Measurements from ENCODE around the gene MATN3. TPM values are rescaled to one million over a fixed set of nuclear protein-coding genes. Genes with fewer than 3 reads are reported as not detected.
A peak's percentile ranks its signal among the peaks of the same experiment; 100 is the strongest.
"Not testable (repeated sequence)": the region's sequence is repeated elsewhere in the genome, so short reads cannot be mapped to it uniquely, and the experiment has no call there.

The MATN3 gene
- total RNA-seq, 2 experiments from 2014 or later = not detected

DNA sequence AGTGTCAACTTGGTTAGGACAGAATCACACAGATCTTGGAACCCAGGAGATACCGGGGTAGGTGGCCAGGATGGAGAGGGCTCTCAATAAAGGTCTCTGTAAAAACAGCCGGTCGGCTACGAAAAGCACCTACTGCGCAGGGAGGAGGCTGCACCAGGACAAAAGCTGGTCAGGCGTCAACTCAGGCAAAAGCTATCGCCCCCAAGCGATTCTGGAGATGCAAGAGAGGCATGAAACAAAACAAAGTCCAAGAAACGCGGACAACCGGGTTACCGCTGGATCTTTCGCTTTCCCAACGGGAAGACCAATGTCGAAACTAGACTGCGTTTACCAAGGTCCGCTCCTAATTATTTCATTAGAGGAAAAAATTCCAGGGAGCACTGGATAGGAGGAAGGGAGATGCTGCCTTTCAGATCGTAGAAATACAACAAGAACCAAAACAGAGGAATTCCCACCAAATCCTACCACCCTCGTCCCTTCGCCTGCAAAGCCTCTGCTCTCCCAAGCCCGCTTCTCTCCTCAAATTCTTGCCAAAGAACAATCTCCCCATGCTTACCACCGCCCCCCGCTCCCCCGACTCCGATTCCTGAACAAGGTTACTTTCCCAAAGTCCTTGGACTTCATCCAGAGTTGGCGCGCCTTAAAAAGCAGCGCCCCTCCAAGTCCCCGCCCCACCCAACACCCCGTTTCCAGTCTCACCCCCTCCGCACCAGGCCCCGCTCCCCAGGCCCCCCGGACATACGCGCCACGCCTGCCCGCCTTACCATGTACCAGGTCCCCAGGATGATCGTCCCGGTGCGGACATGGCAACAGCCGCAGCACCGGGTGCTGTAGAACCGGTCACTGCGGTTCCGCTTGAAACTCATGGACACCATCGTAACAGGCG, 38.4 kb upstream of the MATN3 start:
- Mint-ChIP-seq H3K27ac (no peak overlapping the region), H3K4me1 (ENCODE audit: low read depth) (peaks cover 28% of the 10 kb centered on the region), H3K9me3 (no peaks in the 10 kb centered on the region), H3K27me3 (peaks cover 7% of the 10 kb centered on the region), H3K36me3 (no peaks in the 10 kb centered on the region), H3K4me3 (no peak overlapping the region)
- peak; percentile 54 for DNase-seq
- intact Hi-C loops (cut with micrococcal nuclease) = loop anchor here (1.0 to 2.0 kb wide), 7 partner anchors 36 to 772 kb away; partner anchors contain the start of genes LDAH, PUM2, TTC32 and WDR35
- POLR2A ChIA-PET = interaction anchor here (1.1 to 1.8 kb wide), 3 partner anchors 36 to 150 kb away, joined by 3 to 5 read pairs (median 5); partner anchors contain the start of genes TTC32 and WDR35
- CTCF ChIA-PET = interaction anchor here (0.6 to 2.2 kb wide), 3 partner anchors 35 to 600 kb away, joined by 4 to 8 read pairs (median 4); partner anchors contain the start of gene HS1BP3

DNA sequence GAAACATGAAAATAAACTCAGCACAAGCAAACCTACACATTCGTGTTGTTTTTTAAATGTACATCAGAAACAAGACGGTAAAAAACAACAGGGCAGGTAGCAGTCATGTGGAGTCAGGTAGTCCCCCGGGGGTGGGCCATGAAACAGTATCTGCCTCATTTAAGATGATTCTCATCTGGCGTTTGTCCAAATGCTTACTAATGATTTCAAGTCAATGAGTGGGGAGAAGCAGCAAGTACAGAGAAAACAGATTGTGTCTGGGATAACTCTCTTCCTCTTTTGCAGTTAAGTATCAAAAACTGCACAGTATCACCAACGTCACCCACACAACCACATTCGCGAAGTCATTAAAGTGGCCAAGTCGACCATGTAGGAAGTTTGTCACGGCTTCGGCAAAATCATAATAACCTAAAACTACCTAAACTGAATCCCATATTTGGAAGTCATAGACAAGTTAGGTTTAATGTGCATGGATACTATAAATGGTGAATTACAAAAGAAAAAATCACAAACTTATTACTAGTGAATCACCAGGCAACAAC, 37.7 kb upstream of the MATN3 start:
- CTCF ChIA-PET = interaction anchor here (2.2 kb wide), 1 partner anchor 34 kb away, joined by 8 read pairs; no protein-coding TSS in a partner anchor
- H3K9me3 Mint-ChIP-seq = no peaks in the 10 kb centered on the region
- H3K27ac Mint-ChIP-seq = no peak overlapping the region
- DNase-seq = peak; percentile 60
- intact Hi-C loops (cut with micrococcal nuclease) = loop anchor here (1.0 to 2.0 kb wide), 3 partner anchors 35 to 773 kb away; partner anchors contain the start of gene LDAH
- no peaks in the 10 kb centered on the region for H3K36me3 Mint-ChIP-seq
- peaks cover 28% of the 10 kb centered on the region for H3K4me1 Mint-ChIP-seq (ENCODE audit: low read depth)
- POLR2A ChIA-PET = no interaction called here
- peaks cover 2% of the 10 kb centered on the region for H3K27me3 Mint-ChIP-seq
- H3K4me3 Mint-ChIP-seq = no peak overlapping the region

- POLR2A ChIA-PET = no interaction called here
- Mint-ChIP-seq H3K27me3 (no peaks in the 10 kb centered on the region), H3K27ac (no peak overlapping the region), H3K4me1 (ENCODE audit: low read depth) (peaks cover 28% of the 10 kb centered on the region), H3K36me3 (no peaks in the 10 kb centered on the region), H3K4me3 (no peak overlapping the region), H3K9me3 (no peaks in the 10 kb centered on the region)
- CTCF ChIA-PET = no interaction called here
- DNase-seq = no peak
- intact Hi-C loops (cut with micrococcal nuclease) = loop anchor here (1.0 to 2.0 kb wide), 3 partner anchors 34 to 773 kb away; partner anchors contain the start of gene LDAH
These were observed 37.2 kb upstream of the MATN3 start for GRCh38 chr2:20049637-20050036.

GRCh38 chr2:20048488-20049448, 36.3 kb upstream of the MATN3 start:
- no peaks in the 10 kb centered on the region for H3K9me3 Mint-ChIP-seq
- CTCF ChIA-PET = interaction anchor here (1.5 kb wide), 1 partner anchor 33 kb away, joined by 4 read pairs; no protein-coding TSS in a partner anchor
- no peak overlapping the region for H3K27ac Mint-ChIP-seq
- DNase-seq = no peak
- H3K4me3 Mint-ChIP-seq = no peak overlapping the region
- H3K36me3 Mint-ChIP-seq = no peaks in the 10 kb centered on the region
- peaks cover 29% of the 10 kb centered on the region for H3K4me1 Mint-ChIP-seq (ENCODE audit: low read depth)
- no peaks in the 10 kb centered on the region for H3K27me3 Mint-ChIP-seq
- intact Hi-C loops (cut with micrococcal nuclease) = no loop called here
- POLR2A ChIA-PET = no interaction called here

- intact Hi-C loops (cut with micrococcal nuclease); H3K9me3 Mint-ChIP-seq; H3K4me3 Mint-ChIP-seq; POLR2A ChIA-PET; CTCF ChIA-PET; DNase-seq; H3K27me3 Mint-ChIP-seq; H3K27ac Mint-ChIP-seq; H3K36me3 Mint-ChIP-seq: not testable (repeated sequence)
- H3K4me1 Mint-ChIP-seq (ENCODE audit: low read depth) = peaks cover 33% of the 10 kb centered on the region
These were observed 33.3 kb upstream of the MATN3 start for GRCh38 chr2:20045712-20046292.

DNA sequence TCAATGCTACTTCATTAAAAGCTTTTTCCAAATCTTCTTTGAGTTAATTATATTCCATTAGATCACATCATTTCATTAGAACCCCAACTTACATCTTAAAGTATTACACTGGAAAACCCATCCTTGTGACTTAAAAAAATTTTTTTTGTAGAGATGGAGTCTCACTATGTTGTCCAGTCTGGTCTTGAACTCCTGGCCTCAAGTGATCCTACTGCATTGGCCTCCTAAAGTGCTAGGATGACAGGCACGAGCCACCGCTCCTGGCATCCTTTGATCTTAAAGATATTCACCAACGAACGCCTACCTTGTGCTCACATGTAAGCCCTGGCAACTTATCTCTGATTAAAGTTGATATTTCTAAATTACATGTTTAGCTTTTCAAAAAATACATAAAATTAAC, 32.3 kb upstream of the MATN3 start:
- peaks cover 8% of the 10 kb centered on the region for H3K36me3 Mint-ChIP-seq
- H3K27me3 Mint-ChIP-seq = no peaks in the 10 kb centered on the region
- H3K27ac Mint-ChIP-seq = no peak overlapping the region
- H3K4me1 Mint-ChIP-seq (ENCODE audit: low read depth) = peaks cover 27% of the 10 kb centered on the region
- ChIA-PET CTCF (interaction anchor here (1.6 kb wide), 1 partner anchor 29 kb away, joined by 13 read pairs; no protein-coding TSS in a partner anchor), POLR2A (no interaction called here)
- intact Hi-C loops (cut with micrococcal nuclease) = no loop called here
- no peaks in the 10 kb centered on the region for H3K9me3 Mint-ChIP-seq
- H3K4me3 Mint-ChIP-seq = no peak overlapping the region
- no peak for DNase-seq

DNA sequence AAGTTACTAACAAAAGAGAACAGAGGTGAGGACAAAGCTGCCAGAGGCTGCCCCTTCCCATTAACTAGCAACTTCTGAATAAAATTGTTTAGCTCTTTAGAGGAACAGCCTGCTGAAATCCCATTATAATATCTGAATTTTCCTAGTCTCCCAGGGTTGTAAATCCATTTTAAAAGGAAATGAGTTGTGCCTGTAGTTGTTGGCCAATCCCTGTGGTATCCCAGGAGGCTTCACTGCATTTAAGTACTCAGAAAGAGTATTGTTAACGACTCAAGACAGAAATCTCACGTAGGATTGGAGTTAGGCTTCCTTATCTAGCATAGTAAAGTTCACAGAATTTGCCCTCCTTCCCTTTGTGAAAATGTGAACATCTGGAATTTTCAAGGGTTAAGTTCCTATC, 30.1 kb upstream of the MATN3 start:
- CTCF ChIA-PET = interaction anchor here (1.2 kb wide), 1 partner anchor 27 kb away, joined by 4 read pairs; no protein-coding TSS in a partner anchor

GRCh38 chr2:20040489-20041172, 28.2 kb upstream of the MATN3 start:
- Mint-ChIP-seq H3K4me1 (ENCODE audit: low read depth) (peaks cover 5% of the 10 kb centered on the region), H3K4me3 (no peak overlapping the region), H3K36me3 (peaks cover 35% of the 10 kb centered on the region), H3K27ac (no peak overlapping the region), H3K9me3 (no peaks in the 10 kb centered on the region), H3K27me3 (no peaks in the 10 kb centered on the region)
- CTCF ChIA-PET = interaction anchor here (0.7 to 1.3 kb wide), 2 partner anchors 25 kb away, joined by 3 to 7 read pairs; no protein-coding TSS in a partner anchor
- POLR2A ChIA-PET = no interaction called here
- DNase-seq = no peak
- intact Hi-C loops (cut with micrococcal nuclease) = no loop called here

More for the DNA sequence above, 30.1 kb upstream of the MATN3 start:
- Mint-ChIP-seq H3K27ac (no peak overlapping the region), H3K27me3 (no peaks in the 10 kb centered on the region), H3K36me3 (peaks cover 19% of the 10 kb centered on the region), H3K4me1 (ENCODE audit: low read depth) (peaks cover 7% of the 10 kb centered on the region), H3K9me3 (no peaks in the 10 kb centered on the region), H3K4me3 (no peak overlapping the region)
- intact Hi-C loops (cut with micrococcal nuclease) = no loop called here
- POLR2A ChIA-PET = interaction anchor here (0.6 kb wide), 1 partner anchor 58 kb away, joined by 4 read pairs; no protein-coding TSS in a partner anchor
- no peak for DNase-seq

DNA sequence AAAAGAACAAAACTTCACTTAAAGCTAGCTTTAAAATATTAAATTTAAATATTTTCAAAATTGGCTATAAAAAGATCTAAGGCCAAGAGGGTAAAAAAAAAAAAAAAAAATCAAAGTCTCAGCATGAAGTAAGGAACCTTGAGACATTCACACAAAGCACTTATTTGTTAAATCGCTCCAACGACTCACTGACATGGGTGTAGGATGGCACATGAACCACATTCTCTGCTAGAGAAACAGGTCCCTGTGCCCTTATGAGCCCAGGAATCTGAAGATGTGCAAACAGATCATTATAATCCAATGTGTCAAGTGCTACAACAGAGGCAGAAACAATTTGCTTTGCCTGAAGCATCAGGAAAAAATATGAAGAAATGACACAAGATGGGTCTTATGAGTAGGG, 25.2 kb upstream of the MATN3 start:
- Mint-ChIP-seq H3K4me3 (no peak overlapping the region), H3K4me1 (ENCODE audit: low read depth) (no peaks in the 10 kb centered on the region), H3K9me3 (no peaks in the 10 kb centered on the region), H3K27me3 (no peaks in the 10 kb centered on the region), H3K27ac (no peak overlapping the region), H3K36me3 (peaks cover 61% of the 10 kb centered on the region)
- DNase-seq = no peak
- CTCF ChIA-PET = no interaction called here
- intact Hi-C loops (cut with micrococcal nuclease) = no loop called here
- POLR2A ChIA-PET = no interaction called here

DNA sequence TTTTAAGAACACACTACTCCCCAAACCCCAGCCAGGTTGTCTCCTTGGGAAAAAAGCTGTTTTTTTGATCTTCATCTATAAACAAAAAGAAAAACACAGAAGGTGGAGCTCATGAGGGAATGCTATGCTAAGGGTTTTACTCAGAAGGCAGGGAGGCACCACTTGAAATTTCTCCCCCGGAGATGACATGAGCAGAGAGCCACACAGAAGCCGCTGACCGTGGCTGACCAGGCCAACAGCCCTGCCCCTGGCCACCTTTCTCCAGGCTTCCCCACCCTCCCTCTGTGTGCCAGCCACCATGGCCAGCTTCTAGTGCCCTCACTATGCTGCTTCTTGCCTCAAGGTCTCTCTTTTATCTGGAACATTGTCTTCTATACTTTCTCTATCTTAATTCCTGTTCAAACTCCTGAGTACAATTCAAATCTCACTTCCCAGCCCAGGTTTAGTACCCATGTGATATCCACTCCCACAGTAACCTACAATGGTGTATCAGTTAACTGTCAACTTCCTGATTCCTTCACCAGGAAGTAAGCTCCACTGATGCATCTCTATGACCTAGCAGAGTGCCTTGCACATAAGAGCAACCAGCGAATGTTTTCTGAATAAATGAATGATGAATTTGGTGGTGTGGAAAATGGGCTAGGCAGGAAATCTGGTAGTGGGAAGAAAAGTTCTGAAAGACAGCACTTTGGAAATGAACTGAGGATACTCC, 23.6 kb upstream of the MATN3 start:
- Mint-ChIP-seq H3K27ac (no peak overlapping the region), H3K4me3 (no peak overlapping the region), H3K36me3 (peaks cover 75% of the 10 kb centered on the region), H3K9me3 (no peaks in the 10 kb centered on the region), H3K4me1 (ENCODE audit: low read depth) (no peaks in the 10 kb centered on the region), H3K27me3 (no peaks in the 10 kb centered on the region)
- DNase-seq = no peak
- ChIA-PET CTCF (interaction anchor here (1.1 to 2.5 kb wide), 2 partner anchors 12 to 20 kb away, joined by 3 to 12 read pairs; no protein-coding TSS in a partner anchor), POLR2A (no interaction called here)
- intact Hi-C loops (cut with micrococcal nuclease) = no loop called here
